Activated CD4-positive, alpha-beta memory T cell treated with anti-CD3 and anti-CD28 coated beads for 36 hours (primary cell): ENCODE data around the gene RBMS3. TPM values are rescaled to one million over a fixed set of nuclear protein-coding genes. Genes with fewer than 3 reads are reported as not detected.

Experiments used
- CTCF ChIA-PET: fragments of 350-600 bp; sonication (Branson Sonifier 250); formaldehyde crosslinking; loops from one replicate; lab custom pipeline; 2021; ENCODE audit warnings: antibody characterized with exemption, inconsistent platforms; lab: Charles Lee
- POLR2A ChIA-PET: fragments of 350-600 bp; sonication (Branson Sonifier 250); formaldehyde crosslinking; loops from one replicate; lab custom pipeline; 2021; ENCODE audit warnings: antibody characterized with exemption; lab: Charles Lee
- DNase-seq: peaks from one replicate; pipeline ENCODE4 v3.0.0-alpha.2; 2020
- H3K27ac Mint-ChIP-seq: one replicate; pipeline ENCODE4 v1.8.0; 2021; ENCODE audit warnings: mixed read lengths
- H3K27me3 Mint-ChIP-seq: one replicate; pipeline ENCODE4 v1.8.0; 2021; ENCODE audit warnings: mixed read lengths
- H3K36me3 Mint-ChIP-seq: one replicate; pipeline ENCODE4 v1.8.0; 2021; ENCODE audit warnings: mixed read lengths
- H3K4me1 Mint-ChIP-seq: one replicate; pipeline ENCODE4 v1.8.0; 2021; ENCODE audit warnings: low read depth, mixed read lengths
- H3K4me3 Mint-ChIP-seq: one replicate; pipeline ENCODE4 v1.8.0; 2021; ENCODE audit warnings: mild to moderate bottlenecking, mixed read lengths
- H3K9me3 Mint-ChIP-seq: one replicate; pipeline ENCODE4 v1.8.0; 2021; ENCODE audit warnings: mixed read lengths
- intact Hi-C: fragments of 100-400 bp; cut with micrococcal nuclease; formaldehyde crosslinking; loops from one replicate; pipeline ENCODE4 v1.15.1; 2023
- total RNA-seq, 2 experiments: library from RNA; stranded (reverse); gene quantifications; one replicate each; pipeline ENCODE4 v1.2.3, GENCODE V29; 2021

The RBMS3 gene
- total RNA-seq, 2 experiments from 2014 or later, result 1.6 TPM

- no peak for DNase-seq
- Mint-ChIP-seq H3K4me3 (no peak overlapping the region), H3K27ac (no peak overlapping the region), H3K9me3 (no peaks in the 10 kb centered on the region), H3K36me3 (no peaks in the 10 kb centered on the region), H3K4me1 (no peaks in the 10 kb centered on the region), H3K27me3 (no peaks in the 10 kb centered on the region)
- CTCF ChIA-PET, result no interaction called here
- intact Hi-C loops, result no loop called here
- POLR2A ChIA-PET, result interaction anchor here (0.6 kb wide), 1 partner anchor 22 kb away, joined by 6 read pairs; no protein-coding TSS in a partner anchor
These were observed 22.7 kb upstream of the RBMS3 start for GRCh38 chr3:29258161-29258560.

- POLR2A ChIA-PET, result no interaction called here
- no peaks in the 10 kb centered on the region for H3K4me1 Mint-ChIP-seq
- intact Hi-C loops, result no loop called here
These were observed 19.8 kb upstream of the RBMS3 start for GRCh38 chr3:29261119-29261518.

GRCh38 chr3:29263476-29263875 is 17.4 kb upstream of the RBMS3 start:
- CTCF ChIA-PET, result no interaction called here
- Mint-ChIP-seq H3K4me3 (no peak overlapping the region), H3K36me3 (no peaks in the 10 kb centered on the region), H3K27me3 (no peaks in the 10 kb centered on the region), H3K27ac (no peak overlapping the region), H3K9me3 (no peaks in the 10 kb centered on the region), H3K4me1 (no peaks in the 10 kb centered on the region)
- intact Hi-C loops, result no loop called here
- DNase-seq, result no peak
- POLR2A ChIA-PET, result no interaction called here

More at GRCh38 chr3:29261119-29261518, 19.8 kb upstream of the RBMS3 start:
- Mint-ChIP-seq H3K9me3 (no peaks in the 10 kb centered on the region), H3K36me3 (no peaks in the 10 kb centered on the region), H3K27ac (no peak overlapping the region), H3K4me3 (no peak overlapping the region), H3K27me3 (no peaks in the 10 kb centered on the region)
- no peak for DNase-seq
- CTCF ChIA-PET, result no interaction called here

- Mint-ChIP-seq H3K9me3 (no peaks in the 10 kb centered on the region), H3K4me3 (no peak overlapping the region), H3K27me3 (no peaks in the 10 kb centered on the region), H3K4me1 (no peaks in the 10 kb centered on the region), H3K27ac (no peak overlapping the region), H3K36me3 (no peaks in the 10 kb centered on the region)
- no peak for DNase-seq
- ChIA-PET POLR2A (no interaction called here), CTCF (no interaction called here)
- intact Hi-C loops, result no loop called here
These were observed 15.3 kb upstream of the RBMS3 start for GRCh38 chr3:29265509-29266072.

- Mint-ChIP-seq H3K27me3 (no peaks in the 10 kb centered on the region), H3K27ac (no peak overlapping the region), H3K4me3 (no peak overlapping the region), H3K4me1 (no peaks in the 10 kb centered on the region), H3K36me3 (no peaks in the 10 kb centered on the region), H3K9me3 (no peaks in the 10 kb centered on the region)
- ChIA-PET CTCF (interaction anchor here (0.6 kb wide), 1 partner anchor 598 kb away, joined by 3 read pairs; no protein-coding TSS in a partner anchor), POLR2A (no interaction called here)
- no peak for DNase-seq
- intact Hi-C loops, result no loop called here
These were observed 13.6 kb upstream of the RBMS3 start for GRCh38 chr3:29267226-29267625.

GRCh38 chr3:29268651-29269050 is 12.2 kb upstream of the RBMS3 start:
- Mint-ChIP-seq H3K36me3 (no peaks in the 10 kb centered on the region), H3K4me3 (no peak overlapping the region), H3K27me3 (no peaks in the 10 kb centered on the region), H3K4me1 (no peaks in the 10 kb centered on the region), H3K9me3 (no peaks in the 10 kb centered on the region), H3K27ac (no peak overlapping the region)
- CTCF ChIA-PET, result no interaction called here
- POLR2A ChIA-PET, result no interaction called here
- DNase-seq, result no peak
- intact Hi-C loops, result no loop called here

- Mint-ChIP-seq H3K4me3 (no peak overlapping the region), H3K27me3 (no peaks in the 10 kb centered on the region), H3K27ac (no peak overlapping the region), H3K4me1 (peaks cover 4% of the 10 kb centered on the region), H3K9me3 (no peaks in the 10 kb centered on the region), H3K36me3 (no peaks in the 10 kb centered on the region)
- intact Hi-C loops, result no loop called here
- CTCF ChIA-PET, result no interaction called here
- POLR2A ChIA-PET, result interaction anchor here (0.6 kb wide), 1 partner anchor 165 kb away, joined by 3 read pairs; no protein-coding TSS in a partner anchor
- DNase-seq, result no peak
These were observed 10.1 kb upstream of the RBMS3 start for GRCh38 chr3:29270752-29271151.

GRCh38 chr3:29271475-29271874 is 9.4 kb upstream of the RBMS3 start:
- ChIA-PET CTCF (no interaction called here), POLR2A (no interaction called here)
- Mint-ChIP-seq H3K4me1 (peaks cover 4% of the 10 kb centered on the region), H3K27ac (no peak overlapping the region), H3K4me3 (no peak overlapping the region), H3K9me3 (no peaks in the 10 kb centered on the region), H3K27me3 (no peaks in the 10 kb centered on the region), H3K36me3 (no peaks in the 10 kb centered on the region)
- DNase-seq, result no peak
- intact Hi-C loops, result no loop called here

GRCh38 chr3:29274667-29275066 is 6.2 kb upstream of the RBMS3 start:
- Mint-ChIP-seq H3K4me1 (peaks cover 4% of the 10 kb centered on the region), H3K9me3 (no peaks in the 10 kb centered on the region), H3K27ac (no peak overlapping the region), H3K4me3 (no peak overlapping the region), H3K36me3 (no peaks in the 10 kb centered on the region), H3K27me3 (no peaks in the 10 kb centered on the region)
- ChIA-PET POLR2A (no interaction called here), CTCF (no interaction called here)
- intact Hi-C loops, result no loop called here
- DNase-seq, result no peak

- CTCF ChIA-PET, result no interaction called here
- peaks cover under 1% of the 10 kb centered on the region for H3K27me3 Mint-ChIP-seq
- H3K4me1 Mint-ChIP-seq, result peaks cover 4% of the 10 kb centered on the region
- intact Hi-C loops, result no loop called here
- no peaks in the 10 kb centered on the region for H3K9me3 Mint-ChIP-seq
- no peak overlapping the region for H3K4me3 Mint-ChIP-seq
- no peaks in the 10 kb centered on the region for H3K36me3 Mint-ChIP-seq
- POLR2A ChIA-PET, result no interaction called here
- no peak overlapping the region for H3K27ac Mint-ChIP-seq
- DNase-seq, result no peak
These were observed 5.6 kb upstream of the RBMS3 start for GRCh38 chr3:29275309-29275708.

- Mint-ChIP-seq H3K36me3 (no peaks in the 10 kb centered on the region), H3K4me3 (no peak overlapping the region), H3K27ac (no peak overlapping the region), H3K27me3 (peaks cover 6% of the 10 kb centered on the region), H3K4me1 (peaks cover 20% of the 10 kb centered on the region), H3K9me3 (no peaks in the 10 kb centered on the region)
- ChIA-PET CTCF (no interaction called here), POLR2A (no interaction called here)
- intact Hi-C loops, result no loop called here
- no peak for DNase-seq
These were observed 3.6 kb upstream of the RBMS3 start for GRCh38 chr3:29277249-29277648.

- Mint-ChIP-seq H3K27ac (no peak overlapping the region), H3K27me3 (peaks cover 12% of the 10 kb centered on the region), H3K36me3 (no peaks in the 10 kb centered on the region), H3K4me3 (no peak overlapping the region), H3K4me1 (peaks cover 28% of the 10 kb centered on the region), H3K9me3 (no peaks in the 10 kb centered on the region)
- intact Hi-C loops, result no loop called here
- DNase-seq, result no peak
- CTCF ChIA-PET, result no interaction called here
- POLR2A ChIA-PET, result interaction anchor here (1.0 kb wide), 1 partner anchor 20 kb away, joined by 3 read pairs; no protein-coding TSS in a partner anchor
These were observed 1.6 kb upstream of the RBMS3 start for GRCh38 chr3:29279286-29279685.

GRCh38 chr3:29279806-29280205 is 1.1 kb upstream of the RBMS3 start:
- Mint-ChIP-seq H3K36me3 (no peaks in the 10 kb centered on the region), H3K27me3 (peaks cover 12% of the 10 kb centered on the region), H3K27ac (no peak overlapping the region), H3K4me1 (peaks cover 24% of the 10 kb centered on the region), H3K4me3 (no peak overlapping the region), H3K9me3 (no peaks in the 10 kb centered on the region)
- intact Hi-C loops, result loop anchor here (5.0 kb wide), 2 partner anchors 343 to 1067 kb away; no protein-coding TSS in a partner anchor
- ChIA-PET CTCF (no interaction called here), POLR2A (interaction anchor here (1.0 kb wide), 1 partner anchor 20 kb away, joined by 3 read pairs; no protein-coding TSS in a partner anchor)
- DNase-seq, result no peak
